ENCODE results near the gene IGF1. TPM values are rescaled to one million over a fixed set of nuclear protein-coding genes. Genes with fewer than 3 reads are reported as not detected.

Gene IGF1
- total RNA-seq, 6 donors from 2014 or later, result 1.0 to 23.9 (median 5.0) TPM

DNA sequence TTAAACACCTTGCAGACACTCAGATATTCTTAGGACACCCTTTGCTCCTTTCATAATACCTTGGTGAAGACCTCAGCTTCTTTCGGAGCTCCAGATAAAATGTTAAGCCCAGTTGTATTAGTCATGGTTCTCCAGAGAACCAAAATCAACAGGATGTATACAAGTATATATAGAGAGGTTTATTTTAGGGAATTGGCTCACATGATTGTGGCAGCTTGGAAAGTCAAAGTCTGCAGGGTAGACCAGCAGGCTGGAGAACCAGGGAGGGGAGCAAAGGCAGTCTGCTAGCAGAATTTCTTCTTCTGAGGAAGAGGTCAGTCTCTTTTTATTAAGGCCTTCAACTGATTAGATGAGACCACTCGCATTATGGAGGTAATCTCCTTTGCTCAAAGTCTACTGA lies 6.9 kb upstream of the IGF1 start:
- TF ChIP-seq, protein P1, sequence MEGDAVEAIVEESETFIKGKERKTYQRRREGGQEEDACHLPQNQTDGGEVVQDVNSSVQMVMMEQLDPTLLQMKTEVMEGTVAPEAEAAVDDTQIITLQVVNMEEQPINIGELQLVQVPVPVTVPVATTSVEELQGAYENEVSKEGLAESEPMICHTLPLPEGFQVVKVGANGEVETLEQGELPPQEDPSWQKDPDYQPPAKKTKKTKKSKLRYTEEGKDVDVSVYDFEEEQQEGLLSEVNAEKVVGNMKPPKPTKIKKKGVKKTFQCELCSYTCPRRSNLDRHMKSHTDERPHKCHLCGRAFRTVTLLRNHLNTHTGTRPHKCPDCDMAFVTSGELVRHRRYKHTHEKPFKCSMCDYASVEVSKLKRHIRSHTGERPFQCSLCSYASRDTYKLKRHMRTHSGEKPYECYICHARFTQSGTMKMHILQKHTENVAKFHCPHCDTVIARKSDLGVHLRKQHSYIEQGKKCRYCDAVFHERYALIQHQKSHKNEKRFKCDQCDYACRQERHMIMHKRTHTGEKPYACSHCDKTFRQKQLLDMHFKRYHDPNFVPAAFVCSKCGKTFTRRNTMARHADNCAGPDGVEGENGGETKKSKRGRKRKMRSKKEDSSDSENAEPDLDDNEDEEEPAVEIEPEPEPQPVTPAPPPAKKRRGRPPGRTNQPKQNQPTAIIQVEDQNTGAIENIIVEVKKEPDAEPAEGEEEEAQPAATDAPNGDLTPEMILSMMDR (IDR thresholded peaks at IDR 0.05), result no peak
- TF ChIP-seq POLR2AphosphoS5 (IDR thresholded peaks at IDR 0.05), result no peak
- Histone ChIP-seq H3K36me3 (no peaks in the 10 kb centered on the region), H3K27ac (no peak overlapping the region), H3K27me3 (no peaks in the 10 kb centered on the region), H3K4me3 (no peak overlapping the region), H3K9me3 (no peaks in the 10 kb centered on the region), H3K4me1 (peaks cover 0 to 7% (median 3%) of the 10 kb centered on the region in 4 donors)
- ATAC-seq (ENCODE audit: low FRiP score in 2 of 2), result no peak
- WGBS, 2 donors, result 82 to 95% methylated on average over 2 of the region's 2 CpGs
- no peak for DNase-seq

GRCh38 chr12:102486153-102486552 lies 5.8 kb upstream of the IGF1 start:
- Histone ChIP-seq H3K27ac (no peak overlapping the region), H3K9me3 (no peaks in the 10 kb centered on the region), H3K27me3 (no peaks in the 10 kb centered on the region), H3K4me3 (no peak overlapping the region), H3K36me3 (no peaks in the 10 kb centered on the region), H3K4me1 (peaks cover 0 to 7% (median 3%) of the 10 kb centered on the region in 4 donors)
- no peak for TF ChIP-seq POLR2AphosphoS5 (IDR thresholded peaks at IDR 0.05)
- WGBS, 2 donors, result 79 to 86% methylated on average over 2 of the region's 2 CpGs
- ATAC-seq (ENCODE audit: low FRiP score in 2 of 2) (no peak), DNase-seq (no peak)

GRCh38 chr12:102484428-102484958 lies 4.1 kb upstream of the IGF1 start:
- no peaks in the 10 kb centered on the region for H3K36me3 ChIP-seq
- no peaks in the 10 kb centered on the region for H3K27me3 ChIP-seq
- H3K4me3 ChIP-seq, result peak overlapping the region in 3 of 4 donors; percentile 11 to 30 (median 21)
- TF ChIP-seq EP300 (IDR thresholded peaks at IDR 0.05), result no peak
- TF ChIP-seq, protein P1 (IDR thresholded peaks at IDR 0.05), result peak; percentile 42 to 91 (median 65)
- peak overlapping the region in 3 of 4 donors; percentile 33 to 67 (median 36) for H3K27ac ChIP-seq
- H3K9me3 ChIP-seq, result no peaks in the 10 kb centered on the region
- DNase-seq (peak in 1 of 2 donors; percentile 37), ATAC-seq (ENCODE audit: low FRiP score in 2 of 2) (peak; percentile 69 to 80)
- H3K4me1 ChIP-seq, result peaks cover 0 to 13% (median 9%) of the 10 kb centered on the region in 4 donors
- 13 to 18% methylated on average over 12 of the region's 12 CpGs for WGBS, 2 donors

DNA sequence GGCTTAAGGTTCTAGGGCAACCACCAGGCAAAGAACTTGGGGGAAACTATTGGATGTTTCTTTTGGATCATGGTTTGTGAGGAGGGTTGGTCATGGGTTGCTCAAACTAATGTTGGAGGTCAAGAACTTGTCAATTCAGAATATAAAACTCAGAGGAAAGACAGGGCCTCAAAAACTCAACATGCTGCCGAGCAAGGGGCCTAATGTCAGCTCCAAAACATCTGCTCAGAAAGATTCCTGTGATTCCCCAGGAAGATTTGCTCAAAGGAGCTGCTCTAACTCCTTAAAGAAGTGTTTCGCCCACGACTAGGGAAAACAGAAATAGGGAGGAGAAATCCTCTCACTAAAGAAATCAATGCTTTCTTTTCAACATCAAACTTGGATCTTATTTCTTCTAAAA lies 3.7 kb upstream of the IGF1 start:
- DNase-seq (no peak), ATAC-seq (ENCODE audit: low FRiP score in 2 of 2) (no peak)
- H3K4me3 ChIP-seq, result peak overlapping the region in 3 of 4 donors; percentile 11 to 30 (median 21)
- H3K4me1 ChIP-seq, result peaks cover 0 to 16% (median 12%) of the 10 kb centered on the region in 4 donors
- WGBS, 2 donors, result 52 to 57% methylated on average over 3 of the region's 3 CpGs
- no peaks in the 10 kb centered on the region for H3K27me3 ChIP-seq
- H3K36me3 ChIP-seq, result no peaks in the 10 kb centered on the region
- peak overlapping the region in 3 of 4 donors; percentile 33 to 67 (median 36) for H3K27ac ChIP-seq
- TF ChIP-seq EP300 (IDR thresholded peaks at IDR 0.05) (no peak), POLR2A (IDR thresholded peaks at IDR 0.05) (no peak), POLR2AphosphoS5 (IDR thresholded peaks at IDR 0.05) (no peak)
- TF ChIP-seq, protein P1 (IDR thresholded peaks at IDR 0.05), result no peak
- H3K9me3 ChIP-seq, result no peaks in the 10 kb centered on the region

- 84 to 90% methylated on average over 2 of the region's 2 CpGs for WGBS, 2 donors
- no peak for TF ChIP-seq POLR2AphosphoS5 (IDR thresholded peaks at IDR 0.05)
- TF ChIP-seq EP300 (IDR thresholded peaks at IDR 0.05), result no peak
- TF ChIP-seq, protein P1 (IDR thresholded peaks at IDR 0.05), result no peak
- TF ChIP-seq POLR2A (IDR thresholded peaks at IDR 0.05), result no peak
- DNase-seq (no peak), ATAC-seq (ENCODE audit: low FRiP score in 2 of 2) (no peak)
- Histone ChIP-seq H3K4me3 (no peak overlapping the region), H3K4me1 (peaks cover 0 to 22% (median 17%) of the 10 kb centered on the region in 4 donors), H3K27ac (peak overlapping the region in 1 of 4 donors; percentile 36), H3K36me3 (no peaks in the 10 kb centered on the region), H3K9me3 (no peaks in the 10 kb centered on the region), H3K27me3 (no peaks in the 10 kb centered on the region)
These were observed 3.1 kb upstream of the IGF1 start for GRCh38 chr12:102483466-102483865.

All from upper lobe of left lung (tissue), 6 donors.